Measurements from ENCODE around the gene AGMO. TPM values are rescaled to one million over a fixed set of nuclear protein-coding genes. Genes with fewer than 3 reads are reported as not detected.

AGMO gene
- total and polyA plus RNA-seq, 12 donors = 0.05 to 0.34 (median 0.15) TPM; not detected in 7

GRCh38 chr7:15336146-15336545 is 225.7 kb downstream of the AGMO start:
- WGBS, 4 donors = 50 to 67% (median 54%) methylated on average over 1 of the region's 1 CpG
- DNase-seq = no peak
- intact Hi-C loops (cut with DNase I) = no loop called here

DNA sequence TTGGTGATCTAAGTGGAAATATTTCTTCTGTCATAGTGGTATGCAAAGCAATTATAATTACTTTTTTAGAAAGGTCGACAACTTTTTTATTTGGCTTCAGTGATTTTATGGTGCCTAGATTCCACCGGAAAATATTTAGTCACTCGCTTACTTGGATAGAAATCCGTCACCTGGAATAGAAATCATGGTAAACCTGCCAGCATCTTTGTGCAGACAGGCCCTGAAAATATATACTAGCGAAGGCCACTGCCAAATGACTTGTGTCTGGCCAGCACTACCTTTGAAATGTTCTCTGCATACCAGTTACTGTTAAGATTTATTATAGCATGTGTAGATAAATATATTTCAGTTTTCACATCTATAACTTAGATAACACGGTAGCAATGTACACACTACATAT is 226.4 kb downstream of the AGMO start:
- H3K36me3 ChIP-seq (replicated peaks in 1 of 2) = no peaks in the 10 kb centered on the region
- H3K27ac ChIP-seq = no peak overlapping the region
- no peak overlapping the region for H3K4me3 ChIP-seq
- intact Hi-C loops (cut with DNase I) = no loop called here
- WGBS, 4 donors = 70 to 78% (median 75%) methylated on average over 6 of the region's 6 CpGs
- no peaks in the 10 kb centered on the region for H3K9me3 ChIP-seq (replicated peaks in 1 of 3)
- no peak for DNase-seq
- no peaks in the 10 kb centered on the region for H3K27me3 ChIP-seq
- TF ChIP-seq POLR2A (IDR thresholded peaks at IDR 0.05) (no peak), CTCF (IDR thresholded peaks at IDR 0.05) (no peak)
- no peaks in the 10 kb centered on the region for H3K4me1 ChIP-seq (replicated peaks in 1 of 2)

More at GRCh38 chr7:15336146-15336545, 225.7 kb downstream of the AGMO start:
- Histone ChIP-seq H3K27ac (no peak overlapping the region), H3K36me3 (replicated peaks in 1 of 2) (no peaks in the 10 kb centered on the region), H3K4me3 (no peak overlapping the region), H3K27me3 (no peaks in the 10 kb centered on the region), H3K4me1 (replicated peaks in 1 of 2) (no peaks in the 10 kb centered on the region), H3K9me3 (replicated peaks in 1 of 3) (no peaks in the 10 kb centered on the region)
- no peak for TF ChIP-seq POLR2A (IDR thresholded peaks at IDR 0.05)
- TF ChIP-seq CTCF (IDR thresholded peaks at IDR 0.05) = no peak

- Histone ChIP-seq H3K4me3 (no peak overlapping the region), H3K27me3 (no peaks in the 10 kb centered on the region), H3K36me3 (replicated peaks in 1 of 2) (no peaks in the 10 kb centered on the region), H3K4me1 (replicated peaks in 1 of 2) (no peaks in the 10 kb centered on the region), H3K27ac (no peak overlapping the region), H3K9me3 (replicated peaks in 1 of 3) (no peaks in the 10 kb centered on the region)
- 70 to 73% (median 71%) methylated on average over 6 of the region's 6 CpGs for WGBS, 4 donors
- intact Hi-C loops (cut with DNase I) = no loop called here
- no peak for DNase-seq
- TF ChIP-seq CTCF (IDR thresholded peaks at IDR 0.05) (no peak), POLR2A (IDR thresholded peaks at IDR 0.05) (no peak)
Observed at GRCh38 chr7:15334536-15335263, 227.1 kb downstream of the AGMO start.

- H3K27me3 ChIP-seq = no peaks in the 10 kb centered on the region
- no peak overlapping the region for H3K27ac ChIP-seq
- intact Hi-C loops (cut with DNase I) = no loop called here
- H3K36me3 ChIP-seq (replicated peaks in 1 of 2) = no peaks in the 10 kb centered on the region
- no peak for DNase-seq
- 68 to 85% (median 73%) methylated on average over 2 of the region's 2 CpGs for WGBS, 4 donors
- H3K9me3 ChIP-seq (replicated peaks in 1 of 3) = no peaks in the 10 kb centered on the region
- H3K4me1 ChIP-seq (replicated peaks in 1 of 2) = no peaks in the 10 kb centered on the region
- H3K4me3 ChIP-seq = no peak overlapping the region
- TF ChIP-seq CTCF (IDR thresholded peaks at IDR 0.05) (no peak), POLR2A (IDR thresholded peaks at IDR 0.05) (no peak)
Observed at GRCh38 chr7:15332956-15333355, 228.9 kb downstream of the AGMO start.
